ENCODE results near the gene TTN.

DNA sequence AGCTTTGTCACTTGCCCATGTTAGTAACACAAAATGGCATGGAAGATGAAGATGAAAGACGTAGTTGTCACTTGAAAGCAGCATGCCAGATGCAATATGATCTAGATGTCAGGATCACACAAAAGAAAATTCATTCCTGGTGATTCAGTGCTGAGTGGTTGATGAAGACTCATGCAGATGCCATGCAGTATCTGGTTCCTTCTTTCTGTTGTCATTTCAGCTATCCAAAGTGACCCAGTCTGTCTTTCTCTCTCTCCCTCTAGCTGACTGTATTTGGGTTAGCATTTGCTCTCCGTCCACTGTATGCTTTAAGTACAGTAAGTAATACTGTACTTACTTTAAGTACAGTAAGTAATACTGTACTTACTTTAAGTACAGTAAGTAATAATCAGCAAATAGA, 50.4 kb downstream of the TTN start:
- TF ChIP-seq POLR2A (IDR thresholded peaks at IDR 0.05) (no peak), CTCF (IDR thresholded peaks at IDR 0.05) (no peak)
